ENCODE measurements around the gene TNFRSF8.

Gene TNFRSF8

GRCh38 chr1:12072741-12073140, 9.6 kb downstream of the TNFRSF8 start:
- in situ Hi-C loops (cut with MboI; ENCODE audit: low sequenced_read_pairs, unreplicated experiment), result no loop called here
- DNase-seq (ENCODE audit: low spot score), result no peak
- TF ChIP-seq, protein P1, sequence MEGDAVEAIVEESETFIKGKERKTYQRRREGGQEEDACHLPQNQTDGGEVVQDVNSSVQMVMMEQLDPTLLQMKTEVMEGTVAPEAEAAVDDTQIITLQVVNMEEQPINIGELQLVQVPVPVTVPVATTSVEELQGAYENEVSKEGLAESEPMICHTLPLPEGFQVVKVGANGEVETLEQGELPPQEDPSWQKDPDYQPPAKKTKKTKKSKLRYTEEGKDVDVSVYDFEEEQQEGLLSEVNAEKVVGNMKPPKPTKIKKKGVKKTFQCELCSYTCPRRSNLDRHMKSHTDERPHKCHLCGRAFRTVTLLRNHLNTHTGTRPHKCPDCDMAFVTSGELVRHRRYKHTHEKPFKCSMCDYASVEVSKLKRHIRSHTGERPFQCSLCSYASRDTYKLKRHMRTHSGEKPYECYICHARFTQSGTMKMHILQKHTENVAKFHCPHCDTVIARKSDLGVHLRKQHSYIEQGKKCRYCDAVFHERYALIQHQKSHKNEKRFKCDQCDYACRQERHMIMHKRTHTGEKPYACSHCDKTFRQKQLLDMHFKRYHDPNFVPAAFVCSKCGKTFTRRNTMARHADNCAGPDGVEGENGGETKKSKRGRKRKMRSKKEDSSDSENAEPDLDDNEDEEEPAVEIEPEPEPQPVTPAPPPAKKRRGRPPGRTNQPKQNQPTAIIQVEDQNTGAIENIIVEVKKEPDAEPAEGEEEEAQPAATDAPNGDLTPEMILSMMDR (IDR thresholded peaks at IDR 0.05; ENCODE audit: borderline replicate concordance, control extremely low read depth, extremely low read depth, insufficient read depth, missing control alignments), result no peak

DNA sequence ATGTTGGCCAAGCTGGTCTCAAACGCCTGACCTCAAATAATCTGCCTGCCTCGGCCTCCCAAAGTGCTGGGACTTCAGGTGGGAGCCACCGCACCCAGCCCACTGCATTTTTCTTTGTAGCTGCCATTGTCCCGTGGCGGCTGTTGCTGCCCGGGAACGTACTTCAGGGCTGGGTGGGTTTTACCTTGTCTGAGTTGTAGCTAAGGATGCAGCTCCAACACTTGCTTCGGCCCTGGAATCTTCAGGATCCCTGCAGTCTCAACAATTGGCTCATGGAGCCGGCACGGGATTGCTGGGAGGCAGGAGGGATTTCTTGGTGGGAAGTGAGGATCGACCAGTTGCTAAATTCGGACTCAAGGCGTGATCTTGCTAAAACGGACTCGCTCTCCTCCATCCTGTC, 10.7 kb downstream of the TNFRSF8 start:
- DNase-seq (ENCODE audit: low spot score), result no peak
- TF ChIP-seq, protein P1 (IDR thresholded peaks at IDR 0.05; ENCODE audit: borderline replicate concordance, control extremely low read depth, extremely low read depth, insufficient read depth, missing control alignments), result no peak
- in situ Hi-C loops (cut with MboI; ENCODE audit: low sequenced_read_pairs, unreplicated experiment), result no loop called here

- no peak for DNase-seq (ENCODE audit: low spot score)
- in situ Hi-C loops (cut with MboI; ENCODE audit: low sequenced_read_pairs, unreplicated experiment), result no loop called here
- TF ChIP-seq, protein P1 (IDR thresholded peaks at IDR 0.05; ENCODE audit: borderline replicate concordance, control extremely low read depth, extremely low read depth, insufficient read depth, missing control alignments), result no peak
These were observed 12.4 kb downstream of the TNFRSF8 start for GRCh38 chr1:12075195-12076114.

DNA sequence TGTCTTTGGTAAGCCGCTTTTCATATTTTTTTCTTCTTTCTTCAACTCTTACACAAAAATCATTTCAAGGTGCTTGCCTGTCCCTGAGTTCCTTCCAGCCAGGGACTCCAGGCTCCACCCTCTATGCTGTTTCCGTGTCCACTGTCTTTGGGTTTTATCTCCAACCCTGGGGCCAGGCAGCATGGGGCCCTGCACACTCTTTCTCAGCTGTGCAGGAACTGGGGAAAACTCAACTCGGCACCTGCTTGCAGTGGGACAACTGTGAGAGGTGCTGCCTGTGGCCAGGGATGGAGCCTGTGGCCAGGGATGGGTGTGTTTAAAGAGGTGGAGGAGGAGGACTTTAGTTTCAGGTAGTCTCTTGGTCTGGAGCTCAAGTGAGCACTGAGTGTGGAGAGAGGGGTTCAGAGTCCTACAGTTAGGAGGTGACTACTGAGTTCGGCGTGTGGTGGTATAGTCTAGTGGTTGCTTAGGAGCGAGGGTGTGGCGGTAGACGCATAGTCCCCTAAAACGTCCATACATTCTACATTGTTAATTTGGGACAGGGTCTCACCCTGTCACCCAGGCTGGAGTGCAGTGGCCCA, 13.4 kb downstream of the TNFRSF8 start:
- DNase-seq (ENCODE audit: low spot score), result no peak
- in situ Hi-C loops (cut with MboI; ENCODE audit: low sequenced_read_pairs, unreplicated experiment), result no loop called here
- TF ChIP-seq, protein P1 (IDR thresholded peaks at IDR 0.05; ENCODE audit: borderline replicate concordance, control extremely low read depth, extremely low read depth, insufficient read depth, missing control alignments), result no peak

- TF ChIP-seq, protein P1 (IDR thresholded peaks at IDR 0.05; ENCODE audit: borderline replicate concordance, control extremely low read depth, extremely low read depth, insufficient read depth, missing control alignments), result no peak
- in situ Hi-C loops (cut with MboI; ENCODE audit: low sequenced_read_pairs, unreplicated experiment), result no loop called here
- no peak for DNase-seq (ENCODE audit: low spot score)
These were observed 15.5 kb downstream of the TNFRSF8 start for GRCh38 chr1:12078575-12078937.

DNA sequence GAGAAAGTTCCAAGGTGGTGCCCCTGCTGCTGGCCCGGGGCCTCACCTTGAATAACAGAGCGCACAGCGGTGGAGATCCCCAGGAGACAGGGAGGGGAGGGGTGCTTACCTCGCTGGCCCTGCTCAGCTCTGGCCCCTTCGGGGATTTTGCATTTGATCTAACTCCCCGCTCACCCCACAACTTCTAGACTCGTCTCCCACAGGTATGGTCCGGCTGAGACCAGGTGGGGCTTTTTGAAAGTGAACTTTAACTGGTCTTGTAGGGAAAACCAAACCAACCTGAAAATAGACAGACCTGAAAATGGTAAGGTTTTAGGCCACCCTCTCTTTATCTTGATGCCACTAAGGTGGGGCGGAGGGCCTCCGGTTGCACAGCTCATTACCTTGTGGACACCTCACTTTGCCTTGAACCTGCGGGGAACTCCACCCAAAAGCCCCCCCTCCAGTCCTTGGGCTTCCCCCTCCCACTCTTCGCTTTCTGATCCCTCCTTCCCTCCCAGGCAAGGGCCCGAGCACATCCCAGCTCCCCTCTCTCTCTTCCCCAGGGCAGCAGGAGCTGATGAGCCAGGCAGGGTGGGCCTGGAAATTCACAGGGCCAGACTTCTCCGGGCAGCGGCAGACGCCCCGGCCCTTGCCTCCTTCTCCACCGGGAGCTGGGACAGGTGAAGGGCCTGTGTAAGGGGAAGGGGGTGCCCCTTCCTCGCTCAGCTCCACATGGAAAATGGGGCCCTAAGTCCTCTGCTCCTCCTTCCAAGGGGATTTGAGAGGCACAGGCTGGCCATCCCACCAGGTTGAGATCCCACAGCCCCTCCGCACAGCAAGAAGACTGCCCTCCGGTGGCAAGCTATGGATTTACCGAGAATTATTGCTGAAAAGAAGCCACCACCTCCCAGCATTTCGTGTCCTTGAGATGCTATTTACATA, 16.1 kb downstream of the TNFRSF8 start:
- in situ Hi-C loops (cut with MboI; ENCODE audit: low sequenced_read_pairs, unreplicated experiment), result no loop called here
- peak; percentile 79 for DNase-seq (ENCODE audit: low spot score)
- TF ChIP-seq, protein P1 (IDR thresholded peaks at IDR 0.05; ENCODE audit: borderline replicate concordance, control extremely low read depth, extremely low read depth, insufficient read depth, missing control alignments), result peak; percentile 51

All from GM13976 (cell line).